Medulla oblongata (tissue), 1 donor: ENCODE measurements around the gene ADAD2.

Source experiments
- DNase-seq: peaks from one replicate; pipeline ENCODE4 v3.0.0-alpha.2; 2015; ENCODE audit errors: extremely low spot score

ADAD2 gene

DNA sequence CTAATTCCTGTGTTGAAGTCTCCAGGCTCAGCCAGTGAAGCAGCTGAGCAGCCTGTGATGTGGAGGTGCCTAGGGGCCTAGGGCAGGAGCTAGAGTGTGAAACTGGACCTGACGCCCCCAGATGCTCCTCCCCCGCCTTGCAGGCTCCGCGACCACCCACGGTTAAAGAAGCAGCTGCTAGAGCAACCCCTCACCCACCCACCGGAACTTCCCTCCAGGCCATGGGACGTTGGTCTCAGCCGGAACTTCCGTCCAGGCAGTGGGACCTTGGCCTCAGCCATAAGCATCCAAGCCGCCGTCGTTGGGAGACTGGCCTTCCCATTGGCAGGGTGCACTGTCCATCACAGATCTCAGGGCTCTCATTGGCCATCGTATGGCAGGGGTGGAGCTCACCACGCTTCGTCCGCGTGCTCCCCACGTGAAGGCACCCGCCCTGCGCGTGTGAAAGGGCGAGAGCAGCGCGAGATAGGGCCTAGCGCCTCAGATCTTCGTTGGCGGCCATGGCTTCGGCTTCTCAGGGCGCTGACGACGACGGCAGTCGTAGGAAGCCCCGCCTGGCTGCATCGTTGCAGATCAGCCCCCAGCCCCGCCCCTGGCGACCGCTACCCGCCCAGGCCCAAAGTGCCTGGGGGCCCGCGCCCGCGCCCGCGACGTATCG is at the start of gene ADAD2:
TSS of gene ADAD2 (plus strand) at position 427 of the 658 bp plus-strand sequence. CDS start at position 501, 74 bp downstream.
- no peak for DNase-seq

DNA sequence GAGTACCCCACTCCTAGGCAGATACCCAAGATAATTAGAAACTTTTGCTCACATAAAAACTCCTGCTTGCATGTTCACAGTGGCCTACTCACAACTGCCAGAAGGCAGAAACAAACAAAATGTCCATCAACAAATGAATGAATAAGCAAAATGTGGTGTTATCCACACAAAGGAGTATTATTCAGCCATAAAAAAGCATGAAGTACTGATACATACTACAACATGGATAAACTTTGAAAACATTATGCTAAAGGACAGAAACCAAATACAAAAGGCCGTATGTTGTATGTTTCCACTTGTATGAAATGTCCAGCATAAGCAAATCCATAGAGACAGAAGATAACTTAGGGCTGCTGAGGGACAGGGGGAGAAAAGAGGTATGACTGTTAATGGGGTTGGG is 47.9 kb upstream of the ADAD2 start:
- no peak for DNase-seq

DNA sequence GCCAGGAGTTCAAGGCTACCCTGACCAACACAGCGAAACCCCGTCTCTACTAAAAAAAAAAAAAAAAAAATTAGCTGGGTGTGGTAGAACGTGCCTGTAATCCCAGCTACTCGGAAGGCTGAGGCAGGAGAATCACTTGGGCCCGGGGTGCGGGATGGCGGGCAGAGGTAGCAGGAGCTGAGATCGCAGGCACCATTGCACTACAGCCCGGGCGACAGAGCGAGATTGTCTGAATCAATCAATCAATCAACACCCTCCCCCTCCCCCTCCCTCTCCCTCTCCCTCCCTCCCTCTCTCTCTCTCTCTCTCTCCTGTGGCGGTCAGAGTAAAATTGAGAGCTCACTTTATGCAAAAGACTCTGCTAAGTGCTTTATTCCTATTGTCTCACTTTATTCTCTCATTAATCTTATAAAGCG is 47.2 kb upstream of the ADAD2 start:
- no peak for DNase-seq

DNA sequence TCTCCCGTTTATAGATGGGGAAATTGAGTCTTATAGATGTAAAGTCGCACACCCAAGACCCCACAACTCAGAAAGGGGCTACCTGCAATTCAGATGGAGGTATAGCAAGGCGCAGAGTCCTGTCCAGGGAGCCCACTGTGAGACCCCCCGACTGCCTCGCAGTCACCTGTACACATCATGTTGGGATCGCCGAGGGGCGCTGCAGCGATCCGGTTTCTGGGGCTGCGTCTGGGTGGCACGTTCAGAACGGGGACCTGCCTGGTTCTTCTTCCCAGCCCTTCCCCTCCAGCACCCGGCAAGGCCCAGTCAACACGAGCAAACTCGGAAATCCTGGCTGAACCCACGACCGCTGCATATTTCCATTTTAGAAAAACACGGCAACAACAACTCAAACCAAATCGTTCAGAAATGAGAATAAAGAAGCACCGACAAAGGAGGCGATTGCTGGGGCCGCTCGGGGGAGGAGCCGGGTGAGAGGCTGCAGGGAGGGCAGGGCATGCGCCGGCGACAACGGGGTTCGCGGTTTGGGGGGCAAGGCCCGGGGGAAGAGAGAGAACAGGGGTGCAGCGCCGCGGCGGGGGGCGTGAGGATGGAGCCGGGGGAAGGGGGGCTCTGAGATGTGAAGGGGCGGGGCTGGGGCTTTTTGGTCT is 46.6 kb upstream of the ADAD2 start:
- DNase-seq: peak; percentile 9

DNA sequence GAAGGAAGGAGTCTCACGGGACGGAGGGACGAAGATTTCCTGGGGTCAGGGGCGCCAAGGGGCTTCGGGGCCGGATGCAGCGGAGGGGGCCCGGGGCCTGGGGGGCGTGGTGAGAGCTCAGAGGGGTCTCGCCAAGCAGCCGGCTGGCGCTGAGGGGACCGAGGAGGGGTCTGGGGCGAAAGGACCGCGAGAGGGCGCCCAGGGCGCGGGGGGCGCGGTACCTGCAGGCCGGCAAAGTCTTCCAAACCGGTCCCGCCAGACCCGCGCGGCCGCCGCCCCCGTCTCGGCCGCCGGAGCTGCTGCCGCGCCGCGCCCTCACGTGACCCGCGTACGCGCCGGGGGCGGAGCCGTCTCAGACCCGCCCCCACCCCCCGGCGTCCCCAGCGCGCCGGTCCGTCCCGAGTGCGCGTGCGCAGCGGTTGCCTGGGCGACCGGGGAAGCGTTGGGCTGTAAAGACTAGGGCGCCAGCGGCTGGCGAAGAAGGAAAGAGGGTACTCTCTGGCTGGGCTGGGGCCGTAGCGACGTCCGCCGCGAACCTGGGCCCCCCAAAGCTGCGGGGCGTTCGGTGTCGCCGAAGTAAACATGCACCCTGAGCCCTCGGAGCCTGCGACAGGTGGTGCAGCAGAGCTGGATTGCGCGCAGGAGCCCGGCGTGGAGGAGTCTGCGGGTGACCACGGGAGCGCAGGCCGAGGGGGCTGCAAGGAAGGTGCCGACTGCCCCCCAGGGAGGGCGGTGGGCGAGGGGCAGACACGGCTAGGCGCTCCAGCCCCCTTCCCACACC is 45.9 kb upstream of the ADAD2 start, which contains the start of the genes DNAAF1 and HSDL1:
TSS of gene DNAAF1 (plus strand) at position 450 of the 781 bp plus-strand sequence. CDS start at position 583, 133 bp downstream.
TSS of gene HSDL1 (minus strand) at position 319 of the 781 bp plus-strand sequence. CDS start 13,856 bp downstream, outside the sequence.
- peak; percentile 93 for DNase-seq

DNA sequence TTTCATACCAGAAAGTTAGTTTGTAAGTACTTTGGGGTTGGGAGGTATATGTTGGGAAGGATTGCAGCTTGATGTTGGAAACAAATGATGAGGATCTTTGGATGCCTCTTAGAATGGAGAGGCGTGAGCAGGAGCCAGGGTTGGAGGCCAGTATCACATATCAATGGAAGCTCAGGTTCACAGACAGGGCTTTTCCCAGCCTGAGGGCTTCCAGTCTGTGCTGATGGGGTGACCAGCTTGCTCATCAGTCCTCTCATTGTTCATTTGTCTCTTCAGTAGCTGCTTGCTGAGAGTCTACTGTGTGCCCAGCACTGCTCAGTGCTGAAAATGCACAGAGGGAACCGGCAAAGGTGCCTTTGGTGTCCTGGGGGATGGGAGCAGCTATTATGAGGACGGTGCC is 40.0 kb upstream of the ADAD2 start:
- no peak for DNase-seq

DNA sequence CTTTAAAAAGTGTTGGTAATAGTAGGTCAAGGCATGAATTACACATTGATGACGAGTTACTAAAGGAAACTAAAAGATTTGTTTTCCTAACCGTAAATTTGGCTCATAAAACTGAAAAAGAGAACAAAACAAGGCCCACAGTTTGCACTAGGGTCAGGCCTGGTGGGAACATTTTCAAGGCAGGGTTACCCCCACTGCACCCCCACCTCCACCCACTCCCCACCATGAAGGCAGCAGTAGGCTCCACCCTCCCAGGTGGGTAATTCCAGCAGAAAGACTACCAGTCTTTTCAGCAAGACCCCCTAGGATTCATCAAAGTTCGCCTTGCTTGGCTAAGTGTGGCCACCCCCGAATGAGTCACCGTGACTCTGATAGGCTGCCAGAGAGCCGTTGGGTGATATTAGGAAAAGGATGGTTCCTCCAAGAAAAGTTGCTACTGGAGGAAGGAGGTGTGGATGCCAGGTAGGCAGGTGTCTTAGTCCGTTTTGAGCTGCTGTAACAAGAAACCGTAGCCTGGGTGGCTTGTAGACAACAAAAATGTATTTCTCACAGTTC is 37.2 kb upstream of the ADAD2 start:
- DNase-seq: no peak

DNA sequence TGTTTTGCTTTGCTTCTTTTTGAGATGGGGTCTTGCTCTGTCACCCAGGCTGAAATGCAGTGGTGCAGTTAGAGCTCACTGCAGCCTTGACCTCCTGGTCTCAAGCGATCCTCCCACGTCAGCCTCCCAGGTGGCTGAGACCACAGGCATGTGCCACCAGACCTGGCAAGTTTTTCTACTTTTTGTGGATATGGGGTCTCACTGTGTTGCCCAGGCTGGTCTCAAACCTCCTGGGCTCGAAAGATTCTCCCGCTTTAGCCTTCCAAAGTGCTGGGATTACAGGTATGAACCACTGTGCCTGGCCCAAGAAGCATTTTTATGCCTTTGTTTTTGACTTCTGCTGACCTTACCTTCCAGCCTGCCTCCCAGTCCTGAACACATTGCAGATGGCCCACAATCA is 35.7 kb upstream of the ADAD2 start:
- DNase-seq: no peak

DNA sequence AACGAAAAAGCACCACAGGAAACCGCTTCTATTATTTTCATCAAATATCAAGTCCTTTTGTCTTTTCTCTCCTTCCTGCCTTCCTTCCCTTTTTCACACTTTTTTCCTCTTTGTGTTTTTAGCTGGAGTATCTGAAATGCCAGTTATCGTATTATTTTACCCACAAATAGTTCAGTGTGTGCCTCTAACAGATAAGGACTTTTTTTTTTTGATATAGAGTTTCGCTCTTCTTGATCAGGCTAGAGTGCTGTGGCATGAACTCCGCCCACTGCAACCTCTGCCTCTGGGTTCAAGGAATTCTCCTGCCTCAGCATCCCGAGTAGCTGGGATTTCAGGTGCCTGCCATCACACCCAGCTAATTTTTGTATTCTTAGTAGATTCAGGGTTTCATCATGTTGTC is 35.2 kb upstream of the ADAD2 start:
- DNase-seq: no peak

DNA sequence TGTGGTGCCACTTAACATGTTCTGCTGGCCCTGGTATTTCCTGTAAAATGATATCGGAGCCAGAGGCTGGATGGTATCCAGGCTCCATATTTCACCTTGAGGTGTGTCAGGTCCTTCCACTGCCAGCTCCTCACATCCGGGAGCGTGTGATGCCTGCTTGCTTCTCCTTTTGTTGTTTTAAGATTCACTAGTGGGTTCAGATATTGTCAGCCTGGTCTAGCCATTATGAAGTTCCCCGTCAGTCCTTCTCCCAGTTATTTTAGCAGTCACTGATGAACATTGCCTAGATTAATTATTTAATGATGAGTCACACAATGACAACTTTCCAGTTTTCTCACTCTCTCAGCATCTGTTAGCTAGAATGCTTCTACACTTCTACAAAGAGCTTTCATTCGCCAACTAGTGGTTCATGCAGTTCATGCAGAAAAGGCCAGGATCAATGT is 34.6 kb upstream of the ADAD2 start:
- DNase-seq: no peak

DNA sequence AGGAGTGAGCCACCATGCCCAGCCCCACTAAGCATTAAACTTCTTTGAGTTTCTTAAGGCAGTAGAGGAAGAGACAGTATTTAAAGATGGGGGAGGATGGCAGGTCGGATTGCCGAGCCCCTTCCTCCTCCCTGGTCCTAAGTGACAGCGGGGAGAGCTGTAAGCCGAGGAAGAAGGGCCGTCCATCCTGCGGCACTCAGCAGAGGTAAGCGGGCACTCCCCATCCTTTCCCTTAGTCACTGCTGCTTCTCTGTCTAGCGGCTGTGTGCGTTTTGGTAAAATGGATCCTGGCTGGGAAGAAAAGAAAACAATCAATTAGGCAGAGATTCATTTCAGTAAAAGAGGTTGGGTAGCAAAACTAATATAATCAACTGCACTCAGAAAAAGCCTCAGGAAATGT is 31.9 kb upstream of the ADAD2 start:
- no peak for DNase-seq

DNA sequence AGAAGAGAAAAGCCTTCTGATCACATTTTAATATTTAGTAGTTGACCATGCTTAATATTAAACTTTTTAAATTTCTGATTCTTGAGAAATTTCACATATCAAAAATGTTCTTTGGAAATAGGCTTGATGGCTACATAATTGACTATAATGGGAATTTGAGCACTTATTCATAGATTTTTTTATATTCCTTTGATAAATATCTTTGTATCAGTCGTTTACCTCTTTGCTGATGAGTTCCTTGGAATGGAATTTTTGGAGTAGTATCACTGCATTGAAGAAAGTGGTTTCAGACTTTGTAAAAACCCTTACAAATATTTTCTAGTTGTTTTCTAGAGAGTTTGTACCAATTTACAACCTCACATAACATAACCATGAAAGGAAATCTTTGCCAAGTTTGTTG is 31.2 kb upstream of the ADAD2 start:
- DNase-seq: no peak

DNA sequence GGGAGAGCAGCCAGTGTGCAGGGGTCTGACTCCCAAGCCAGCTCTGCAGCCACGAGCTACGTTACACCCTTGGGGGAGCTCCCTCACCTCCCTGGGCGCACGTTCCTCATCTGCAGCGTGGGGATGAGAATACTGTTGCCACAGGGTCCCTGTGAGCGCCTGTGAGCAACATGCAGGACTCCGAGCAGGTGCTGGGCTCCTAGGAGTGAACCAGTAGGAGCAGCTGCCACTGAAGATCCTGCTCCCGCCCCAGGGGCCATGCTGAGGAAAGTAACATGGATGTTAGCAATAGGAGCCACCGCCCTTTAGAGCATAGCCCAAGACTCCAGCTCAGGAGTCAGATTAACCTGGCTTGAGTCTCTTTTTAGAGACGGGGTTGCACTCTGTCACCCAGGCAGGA is 29.9 kb upstream of the ADAD2 start:
- no peak for DNase-seq

DNA sequence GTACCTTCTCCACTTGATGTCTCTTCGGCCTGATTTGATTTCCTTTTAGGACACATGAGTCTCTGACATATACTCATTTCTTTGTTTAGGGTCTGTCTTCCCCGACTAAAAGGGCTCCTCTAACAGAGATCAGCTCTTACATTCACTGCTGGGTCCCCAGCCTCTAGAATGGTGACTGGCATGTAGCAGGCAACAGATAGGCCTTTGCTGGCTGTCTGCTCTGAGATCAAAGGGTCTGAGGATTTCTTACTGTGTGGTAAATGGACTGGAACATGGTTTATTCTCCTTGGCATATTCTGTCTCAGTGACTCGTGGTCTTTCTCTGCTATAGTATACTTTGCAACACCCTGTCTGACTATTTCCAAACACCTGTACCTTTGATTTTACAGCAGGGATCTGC is 29.2 kb upstream of the ADAD2 start:
- no peak for DNase-seq

DNA sequence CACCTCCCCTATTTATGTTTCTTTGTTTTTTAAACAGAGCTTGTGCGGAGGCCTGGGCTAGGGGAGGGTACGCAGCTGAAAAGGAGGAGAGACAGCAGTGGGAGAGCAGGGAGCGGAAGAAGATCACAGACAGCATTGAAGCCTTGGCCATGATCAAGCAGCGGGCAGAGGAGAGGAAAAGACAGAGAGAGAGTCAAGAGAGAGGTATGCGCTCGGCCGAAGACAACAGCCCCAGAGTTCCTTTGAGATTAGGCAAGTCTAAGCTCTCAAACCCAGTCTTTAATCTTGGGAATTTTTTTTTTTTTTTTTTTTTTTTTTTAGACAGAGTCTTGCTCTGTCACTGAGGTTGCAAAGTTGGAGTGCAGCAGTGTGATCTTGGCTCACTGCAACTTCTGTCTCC is 25.2 kb upstream of the ADAD2 start:
- DNase-seq: no peak

DNA sequence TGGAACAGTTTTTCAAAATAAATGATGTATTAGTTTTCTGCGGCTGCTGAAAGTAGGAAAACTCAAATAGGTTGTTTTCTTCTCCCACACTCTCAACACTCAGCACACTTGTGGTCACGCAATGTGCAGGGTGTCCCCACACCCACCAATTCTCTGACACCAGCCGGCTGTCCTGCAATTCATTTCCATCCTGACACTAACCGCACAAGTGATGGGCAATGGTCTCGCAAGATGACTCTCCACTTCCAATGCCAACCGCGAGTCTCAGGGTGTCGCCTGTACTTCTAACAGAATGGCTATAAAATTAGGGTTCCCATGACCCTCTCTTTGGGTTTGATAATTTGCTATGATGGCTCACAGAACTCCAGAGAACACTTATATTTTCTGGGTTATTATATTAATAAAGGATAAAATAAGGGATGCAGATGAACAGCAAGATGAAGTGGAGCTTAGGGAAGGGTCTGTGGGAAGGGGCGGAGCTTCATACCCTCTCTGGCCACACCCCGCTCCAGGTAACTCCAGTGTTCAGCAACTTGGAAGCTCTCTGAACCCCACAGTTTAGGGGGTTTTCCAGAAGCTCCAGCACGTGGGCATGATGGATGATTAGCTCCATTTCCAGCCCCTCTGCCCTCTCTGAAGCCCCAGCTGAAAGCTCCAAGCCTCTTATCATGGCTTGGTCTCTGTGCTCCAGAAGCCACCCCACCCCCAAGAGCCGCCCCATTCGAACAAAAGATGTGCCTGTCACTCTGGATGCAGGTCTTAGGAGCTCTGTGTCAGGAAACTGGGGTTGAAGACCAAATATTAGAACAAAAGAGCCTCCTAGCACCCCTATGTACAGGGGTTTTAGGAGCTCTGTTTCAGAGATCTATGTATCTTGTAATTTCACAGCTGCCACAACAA is 23.9 kb upstream of the ADAD2 start:
- no peak for DNase-seq

DNA sequence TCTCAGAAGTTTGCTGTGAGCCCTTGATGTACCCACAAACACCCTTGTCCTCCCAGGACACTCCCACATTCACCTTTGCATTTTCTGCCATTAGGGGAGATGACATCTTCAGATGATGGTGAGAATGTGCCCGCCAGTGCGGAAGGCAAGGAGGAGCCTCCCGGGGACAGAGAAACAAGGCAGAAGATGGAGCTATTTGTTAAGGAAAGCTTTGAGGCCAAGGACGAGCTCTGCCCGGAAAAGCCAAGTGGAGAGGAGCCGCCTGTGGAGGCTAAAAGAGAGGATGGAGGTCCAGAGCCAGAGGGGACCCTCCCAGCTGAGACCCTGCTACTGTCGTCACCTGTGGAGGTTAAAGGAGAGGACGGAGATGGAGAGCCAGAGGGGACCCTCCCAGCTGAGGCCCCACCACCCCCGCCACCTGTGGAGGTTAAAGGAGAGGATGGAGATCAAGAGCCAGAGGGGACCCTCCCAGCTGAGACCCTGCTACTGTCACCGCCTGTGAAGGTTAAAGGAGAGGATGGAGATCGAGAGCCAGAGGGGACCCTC is 21.1 kb upstream of the ADAD2 start:
- DNase-seq: no peak

DNA sequence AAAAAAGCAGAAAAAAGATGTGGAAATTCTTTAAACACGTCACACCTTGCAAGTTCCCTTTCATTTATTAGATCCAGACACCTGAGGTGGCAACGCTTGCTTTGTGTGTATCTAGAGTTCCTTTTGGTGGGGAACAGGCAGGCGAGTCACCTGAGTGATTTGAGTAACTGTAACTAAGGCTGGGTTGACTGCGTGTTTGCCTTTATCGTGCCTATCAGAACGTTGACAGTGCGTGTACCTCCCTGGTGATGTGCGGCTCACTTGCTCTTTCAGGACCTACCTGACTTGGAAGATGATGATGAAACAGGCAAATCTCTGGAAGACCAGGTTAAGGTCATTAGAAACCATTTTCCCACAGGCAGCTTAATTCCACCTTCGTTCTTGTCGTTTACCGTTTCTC is 16.6 kb upstream of the ADAD2 start:
- no peak for DNase-seq

DNA sequence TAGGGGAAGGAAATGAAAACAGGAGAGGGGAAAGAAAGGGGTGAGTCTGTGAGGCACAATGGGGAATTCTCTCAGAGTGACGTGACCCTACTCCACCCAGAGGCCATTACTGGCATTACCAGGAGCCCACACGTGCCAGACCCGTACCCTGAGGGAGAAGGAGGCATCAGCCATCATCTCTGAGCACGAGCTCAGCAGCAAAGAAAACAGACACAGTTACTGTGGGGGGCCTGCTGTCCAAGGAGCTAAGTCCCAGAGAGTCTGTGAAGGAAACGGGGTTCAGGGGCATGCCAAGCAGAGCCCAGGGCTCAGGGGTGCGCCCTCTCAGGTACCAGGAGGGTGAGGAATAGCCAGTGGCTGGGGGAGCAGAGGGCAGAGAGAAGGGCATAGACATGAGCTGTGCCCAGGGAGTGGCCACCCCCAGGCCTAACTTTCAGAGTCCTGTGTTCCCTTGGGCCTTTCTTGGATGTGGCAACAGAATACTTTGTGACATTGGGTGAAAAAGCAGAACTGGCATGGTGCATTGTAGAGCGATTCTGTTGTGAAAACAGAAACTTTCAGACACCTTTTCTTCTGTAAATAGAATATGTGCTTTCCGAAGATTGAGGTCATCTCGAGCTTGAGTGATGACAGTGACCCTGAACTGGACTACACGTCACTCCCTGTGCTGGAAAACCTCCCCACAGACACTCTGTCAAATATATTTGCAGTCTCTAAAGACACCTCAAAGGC is 15.4 kb upstream of the ADAD2 start:
- DNase-seq: peak; percentile 39
